ENCODE data around the gene ALPP.
"Not testable (repeated sequence)": the region's sequence is repeated elsewhere in the genome, so short reads cannot be mapped to it uniquely, and the experiment has no call there.

ALPP gene

GRCh38 chr2:232389327-232389726 lies 10.8 kb downstream of the ALPP start:
- H3K4me3 ChIP-seq (ENCODE audit: low read depth, low read length) = no peak overlapping the region
- no peak for DNase-seq
- TF ChIP-seq CTCF (IDR thresholded peaks at IDR 0.05; ENCODE audit: low read depth, low read length) = no peak
- H3K27ac ChIP-seq = no peak overlapping the region
- no peaks in the 10 kb centered on the region for H3K36me3 ChIP-seq
- peaks cover 3% of the 10 kb centered on the region for H3K9me3 ChIP-seq (ENCODE audit: severe bottlenecking)
- H3K27me3 ChIP-seq (ENCODE audit: insufficient read depth, low read depth, severe bottlenecking) = peaks cover 23% of the 10 kb centered on the region

GRCh38 chr2:232390661-232391060 lies 12.1 kb downstream of the ALPP start:
- no peak overlapping the region for H3K27ac ChIP-seq

GRCh38 chr2:232393556-232393955 lies 15.0 kb downstream of the ALPP start:
- TF ChIP-seq CTCF (IDR thresholded peaks at IDR 0.05; ENCODE audit: low read depth, low read length) = no peak
- no peak overlapping the region for H3K4me3 ChIP-seq (ENCODE audit: low read depth, low read length)
- no peak for DNase-seq
- H3K27me3 ChIP-seq (ENCODE audit: insufficient read depth, low read depth, severe bottlenecking) = no peaks in the 10 kb centered on the region
- no peaks in the 10 kb centered on the region for H3K9me3 ChIP-seq (ENCODE audit: severe bottlenecking)
- no peak overlapping the region for H3K27ac ChIP-seq
- no peaks in the 10 kb centered on the region for H3K36me3 ChIP-seq

More at GRCh38 chr2:232390661-232391060, 12.1 kb downstream of the ALPP start:
- DNase-seq = no peak
- peaks cover 3% of the 10 kb centered on the region for H3K9me3 ChIP-seq (ENCODE audit: severe bottlenecking)
- no peaks in the 10 kb centered on the region for H3K36me3 ChIP-seq
- TF ChIP-seq CTCF (IDR thresholded peaks at IDR 0.05; ENCODE audit: low read depth, low read length) = no peak
- no peak overlapping the region for H3K4me3 ChIP-seq (ENCODE audit: low read depth, low read length)
- H3K27me3 ChIP-seq (ENCODE audit: insufficient read depth, low read depth, severe bottlenecking) = peaks cover 19% of the 10 kb centered on the region

- not testable (repeated sequence) for DNase-seq; H3K27me3 ChIP-seq (ENCODE audit: insufficient read depth, low read depth, severe bottlenecking); H3K36me3 ChIP-seq; H3K9me3 ChIP-seq (ENCODE audit: severe bottlenecking); H3K4me3 ChIP-seq (ENCODE audit: low read depth, low read length); H3K27ac ChIP-seq
Measured at GRCh38 chr2:232394431-232394830, 15.9 kb downstream of the ALPP start.

- Histone ChIP-seq H3K27ac (no peak overlapping the region), H3K4me3 (ENCODE audit: low read depth, low read length) (no peak overlapping the region), H3K36me3 (no peaks in the 10 kb centered on the region), H3K9me3 (ENCODE audit: severe bottlenecking) (no peaks in the 10 kb centered on the region), H3K27me3 (ENCODE audit: insufficient read depth, low read depth, severe bottlenecking) (no peaks in the 10 kb centered on the region)
- no peak for TF ChIP-seq CTCF (IDR thresholded peaks at IDR 0.05; ENCODE audit: low read depth, low read length)
- no peak for DNase-seq
Measured at GRCh38 chr2:232395586-232395985, 17.0 kb downstream of the ALPP start.

- Histone ChIP-seq H3K36me3 (no peaks in the 10 kb centered on the region), H3K27me3 (ENCODE audit: insufficient read depth, low read depth, severe bottlenecking) (no peaks in the 10 kb centered on the region), H3K4me3 (ENCODE audit: low read depth, low read length) (no peak overlapping the region), H3K9me3 (ENCODE audit: severe bottlenecking) (no peaks in the 10 kb centered on the region), H3K27ac (no peak overlapping the region)
- DNase-seq = no peak
- no peak for TF ChIP-seq CTCF (IDR thresholded peaks at IDR 0.05; ENCODE audit: low read depth, low read length)
Measured at GRCh38 chr2:232396683-232397082, 18.1 kb downstream of the ALPP start.
